T-helper 1 cell (primary cell): Measurements from ENCODE around the gene ZNHIT3.

Experiments
- DNase-seq, 5 donors: peaks; one replicate each; pipeline ENCODE4 v3.0.0-alpha.2; 2012 to 2020

Gene ZNHIT3

GRCh38 chr17:36515837-36516236 is 29.4 kb downstream of the ZNHIT3 start:
- DNase-seq: no peak

DNA sequence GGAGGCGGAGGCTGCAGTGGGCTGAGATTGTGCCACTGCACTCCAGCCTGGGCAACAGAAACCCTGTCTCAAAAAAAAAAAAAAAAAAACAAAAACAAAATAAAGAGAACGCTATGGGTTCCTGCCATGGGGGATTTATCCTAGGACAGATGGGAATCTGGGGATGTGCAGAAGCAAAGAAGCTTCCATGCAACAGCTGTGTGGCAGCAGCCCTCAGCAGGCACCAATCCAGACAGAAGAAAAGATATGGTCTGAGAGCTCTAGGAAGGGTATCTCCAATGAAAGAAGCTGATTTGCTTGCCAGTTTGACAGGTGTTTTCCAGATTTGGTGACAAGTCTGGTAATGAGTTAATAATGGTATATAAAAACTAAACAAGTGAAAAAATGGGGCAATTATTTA is 36.6 kb downstream of the ZNHIT3 start:
- no peak for DNase-seq

GRCh38 chr17:36524428-36524876 is 38.0 kb downstream of the ZNHIT3 start:
- DNase-seq: no peak

DNA sequence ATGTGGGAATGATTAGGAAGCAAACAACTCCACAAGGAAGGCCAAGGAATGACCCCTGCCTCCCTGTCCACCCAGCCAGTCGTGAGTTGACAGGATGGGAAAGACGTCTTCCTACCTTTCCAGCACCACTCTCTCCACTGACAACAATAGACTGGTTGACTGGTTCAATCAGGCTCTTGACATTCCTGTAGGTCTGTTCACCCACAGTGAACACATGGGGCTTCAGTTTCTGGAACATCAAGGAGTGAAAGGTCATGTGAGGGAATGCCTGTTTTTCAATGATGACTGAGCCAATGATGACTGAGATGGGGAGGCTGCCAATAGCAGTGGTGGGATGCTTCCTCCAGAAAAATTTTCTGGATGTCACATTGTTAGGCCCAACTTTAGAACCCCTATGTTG is 38.6 kb downstream of the ZNHIT3 start:
- DNase-seq: no peak

- no peak for DNase-seq
These were observed 39.4 kb downstream of the ZNHIT3 start for GRCh38 chr17:36525888-36526287.

GRCh38 chr17:36527621-36528250 is 41.3 kb downstream of the ZNHIT3 start:
- DNase-seq: no peak

- DNase-seq: no peak
These were observed 42.6 kb downstream of the ZNHIT3 start for GRCh38 chr17:36529121-36529520.

GRCh38 chr17:36532435-36532975 is 46.0 kb downstream of the ZNHIT3 start:
- no peak for DNase-seq

GRCh38 chr17:36533935-36534839 is 47.7 kb downstream of the ZNHIT3 start:
- peak; percentile 21 to 57 (median 31) for DNase-seq

GRCh38 chr17:36534840-36535668 is 48.6 kb downstream of the ZNHIT3 start, which contains the start of the genes MYO19 and PIGW:
TSS of gene MYO19 (minus strand) at chr17:36534868. CDS start at chr17:36532538, 2,330 bp downstream.
TSS of gene PIGW (plus strand) at chr17:36534987. CDS start at chr17:36537102, 2,115 bp downstream.
- DNase-seq: peak; percentile 70 to 93 (median 76)

DNA sequence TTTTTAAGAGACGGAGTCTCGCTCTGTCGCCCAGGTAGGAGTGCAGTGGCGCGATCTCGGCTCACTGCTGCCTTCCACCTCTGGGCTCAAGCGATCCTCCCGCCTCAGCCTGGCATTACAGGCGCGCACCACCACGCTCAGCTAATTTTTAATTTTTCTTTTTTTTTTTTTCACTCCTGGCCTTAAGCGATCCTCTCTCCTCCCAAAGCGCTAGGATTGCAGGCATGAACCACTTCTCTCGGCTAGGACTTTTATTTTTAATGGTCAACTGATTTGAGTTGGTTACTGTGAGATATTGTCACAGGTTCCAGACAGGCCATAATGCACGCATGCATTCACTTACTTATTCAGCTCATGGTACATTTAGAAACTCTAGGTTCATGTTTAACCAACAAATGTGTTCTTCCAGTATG is 49.2 kb downstream of the ZNHIT3 start:
- DNase-seq: no peak

DNA sequence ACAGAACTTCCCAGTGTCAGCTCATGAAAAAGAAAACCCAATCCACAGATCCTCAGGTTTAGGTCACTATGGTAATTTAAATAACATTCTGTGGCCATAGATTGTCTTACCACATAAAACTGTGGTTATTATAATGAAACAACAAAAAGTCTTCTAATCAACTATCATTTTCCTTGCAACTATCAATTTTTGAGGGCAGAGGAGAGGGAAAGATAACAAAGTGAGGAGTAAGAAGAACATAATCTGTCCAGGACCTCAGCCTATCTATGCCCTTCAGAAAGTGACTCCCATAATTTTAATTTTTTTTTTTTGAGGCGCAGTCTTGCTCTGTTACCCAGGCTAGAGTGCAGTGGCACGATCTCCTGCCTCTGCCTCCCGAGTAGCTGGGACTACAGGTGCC is 54.2 kb downstream of the ZNHIT3 start:
- DNase-seq: no peak

- no peak for DNase-seq
These were observed 56.3 kb downstream of the ZNHIT3 start for GRCh38 chr17:36542755-36543154.

DNA sequence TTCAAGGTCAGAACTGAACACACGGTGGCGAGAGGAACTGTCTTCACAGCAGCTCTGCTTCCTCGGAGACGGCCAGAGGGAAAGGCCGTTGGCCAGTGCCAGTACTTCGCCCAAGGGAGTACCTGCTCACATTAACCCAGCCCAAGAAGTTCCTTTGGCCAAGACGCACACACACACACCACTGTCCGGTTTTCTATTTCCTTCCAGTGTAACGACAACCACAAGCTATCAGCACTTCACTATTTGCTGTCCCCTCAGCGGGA is 57.5 kb downstream of the ZNHIT3 start:
- DNase-seq: peak in 1 of 5 donors; percentile 43

- DNase-seq: peak; percentile 87 to 95 (median 91)
These were observed 58.0 kb downstream of the ZNHIT3 start, which contains the start of gene GGNBP2 for GRCh38 chr17:36544307-36545076. TSS of gene GGNBP2 (plus strand) at chr17:36544919. CDS start at chr17:36545725, 806 bp downstream.

- no peak for DNase-seq
These were observed 58.6 kb downstream of the ZNHIT3 start for GRCh38 chr17:36545077-36545464.
